Ovary (tissue), 3 donors: ENCODE data around the gene NOBOX.
"Not testable (repeated sequence)": the region's sequence is repeated elsewhere in the genome, so short reads cannot be mapped to it uniquely, and the experiment has no call there.

Experiments
- CTCF ChIP-seq, 3 donors: fragments of 450-650 bp in 2 of 3; fragments of 200-600 bp in 1 of 3; IDR thresholded peaks; one replicate each; pipeline versions ENCODE4 v1.5.1 to v1.8.0; 2016 to 2022; ENCODE audit warnings: antibody characterized with exemption in 3 of 3, mild to moderate bottlenecking in 1 of 3
- EP300 ChIP-seq: sonication (generic); formaldehyde crosslinking; IDR thresholded peaks from one replicate; pipeline ENCODE4 v1.6.1; 2017; ENCODE audit warnings: antibody characterized with exemption
- POLR2A ChIP-seq: fragments of 450-650 bp; IDR thresholded peaks from one replicate; pipeline ENCODE4 v1.6.1; 2017; ENCODE audit warnings: antibody characterized with exemption, mild to moderate bottlenecking, moderate library complexity
- donor health status: DM: no; HTN: no; CAD: no.

DNA sequence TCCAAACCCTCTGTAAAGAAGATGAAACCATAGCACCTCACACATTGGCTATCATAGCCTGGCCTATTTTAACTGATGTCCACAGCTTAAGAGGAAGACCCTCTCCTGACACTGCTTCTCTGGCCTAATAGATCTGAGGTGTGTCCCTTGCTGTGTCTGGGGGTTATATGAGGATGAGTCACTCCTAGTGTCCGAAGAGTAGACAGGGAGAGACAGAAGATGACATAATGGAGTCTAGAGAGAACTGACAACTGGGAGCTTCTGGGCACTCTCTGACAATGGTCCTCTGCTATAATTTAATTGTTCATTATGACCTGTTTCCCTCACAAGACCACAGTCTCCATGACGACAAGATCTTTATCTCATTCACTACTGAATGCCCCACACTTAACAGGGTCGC is 41.4 kb downstream of the NOBOX start:
- TF ChIP-seq CTCF (IDR thresholded peaks at IDR 0.05); POLR2A; EP300: not testable (repeated sequence)
